HG02852 (cell line): Measurements from ENCODE around the gene OARD1.
"Not testable (repeated sequence)": the region's sequence is repeated elsewhere in the genome, so short reads cannot be mapped to it uniquely, and the experiment has no call there.

ENCODE experiments used
- ATAC-seq: cut with Tn5 transposase; IDR thresholded peaks from one replicate; pipeline ENCODE4 v1.9.1; 2021; ENCODE audit warnings: mild to moderate bottlenecking, moderate library complexity; ENCODE audit not compliant: unreplicated experiment

Gene OARD1

GRCh38 chr6:41028561-41029412 is 43.4 kb downstream of the OARD1 start:
- peak; percentile 27 for ATAC-seq

GRCh38 chr6:41027799-41028560 is 44.2 kb downstream of the OARD1 start:
- ATAC-seq, result peak; percentile 86

- ATAC-seq, result no peak
Measured at GRCh38 chr6:41027241-41027640, 44.9 kb downstream of the OARD1 start.

GRCh38 chr6:41025966-41026530 is 46.1 kb downstream of the OARD1 start:
- no peak for ATAC-seq

GRCh38 chr6:41023114-41023513 is 49.0 kb downstream of the OARD1 start:
- ATAC-seq, result no peak

- no peak for ATAC-seq
Measured at GRCh38 chr6:41022294-41022693, 49.9 kb downstream of the OARD1 start.

- ATAC-seq, result no peak
Measured at GRCh38 chr6:41021832-41022231, 50.3 kb downstream of the OARD1 start.

- ATAC-seq, result no peak
Measured at GRCh38 chr6:41017663-41018062, 54.5 kb downstream of the OARD1 start.

GRCh38 chr6:41015860-41016259 is 56.3 kb downstream of the OARD1 start:
- ATAC-seq, result not testable (repeated sequence)

GRCh38 chr6:41014780-41015179 is 57.4 kb downstream of the OARD1 start:
- no peak for ATAC-seq
